Activated CD4-positive, CD25-positive, alpha-beta regulatory T cell treated with anti-CD3 and anti-CD28 coated beads, Interleukin-2, amount 50 U/mL, for 16 hours (primary cell): ENCODE measurements around the gene SDK1.

Experiments
- DNase-seq: peaks from one replicate; pipeline ENCODE4 v3.0.0-alpha.2; 2020; ENCODE audit warnings: low read depth, low spot score

The SDK1 gene

DNA sequence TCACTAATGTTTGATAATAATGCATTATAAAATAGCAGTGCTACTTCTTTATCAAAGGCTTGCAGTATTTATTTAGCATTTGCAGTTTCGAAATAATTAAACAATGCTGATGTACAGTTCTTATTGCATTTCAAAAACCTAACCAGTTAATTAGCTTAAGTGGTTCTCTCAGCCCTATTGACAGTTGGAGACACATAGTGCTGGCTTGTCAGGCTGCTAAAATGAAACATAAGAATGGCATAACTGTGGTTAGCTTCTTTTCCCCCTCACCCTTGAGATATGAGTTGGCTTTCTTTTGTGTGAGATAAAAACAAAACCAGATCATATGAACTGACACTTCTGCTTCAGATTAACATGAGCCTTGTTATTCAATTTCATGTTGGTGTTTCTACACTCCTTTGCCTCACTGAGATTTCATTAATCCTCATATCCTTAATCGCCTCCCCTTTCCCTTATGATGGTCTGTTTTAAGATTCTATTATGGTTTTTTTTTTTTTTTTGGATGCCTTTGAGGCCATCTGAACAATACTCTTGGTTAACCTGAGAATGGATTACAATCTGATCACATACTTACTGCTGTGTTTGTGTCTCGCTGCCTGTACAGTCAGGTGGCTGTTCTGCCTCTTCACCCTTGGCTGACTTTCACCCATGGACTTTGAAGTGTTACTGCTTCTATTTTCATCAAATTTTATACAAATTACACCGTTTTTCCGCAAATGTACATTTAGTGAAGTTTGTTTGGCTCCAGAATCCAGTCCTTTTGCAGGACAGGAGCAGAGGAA, 108.0 kb downstream of the SDK1 start:
- no peak for DNase-seq

GRCh38 chr7:3412871-3413270, 111.8 kb downstream of the SDK1 start:
- no peak for DNase-seq

GRCh38 chr7:3415861-3416312, 114.8 kb downstream of the SDK1 start:
- DNase-seq: no peak

DNA sequence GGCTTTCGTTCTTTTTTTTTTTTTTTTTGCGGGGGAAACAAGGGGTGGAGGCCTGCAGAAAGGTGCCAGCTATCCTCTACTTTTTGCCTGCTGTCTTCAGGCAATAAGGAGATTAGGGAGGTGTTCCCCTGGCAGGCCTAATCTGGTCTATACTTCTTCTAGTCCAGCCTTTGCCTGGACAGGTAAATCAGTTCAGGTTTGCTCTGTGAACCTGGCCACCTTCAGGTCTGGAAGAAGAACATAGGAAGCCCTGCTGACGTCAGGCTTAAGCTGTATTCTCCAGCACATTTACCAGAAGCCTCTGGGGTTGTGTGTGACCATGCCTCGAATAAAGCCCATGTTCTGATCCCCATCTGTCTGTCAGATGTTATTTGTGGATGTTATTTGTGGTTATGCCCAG, 115.4 kb downstream of the SDK1 start:
- no peak for DNase-seq

DNA sequence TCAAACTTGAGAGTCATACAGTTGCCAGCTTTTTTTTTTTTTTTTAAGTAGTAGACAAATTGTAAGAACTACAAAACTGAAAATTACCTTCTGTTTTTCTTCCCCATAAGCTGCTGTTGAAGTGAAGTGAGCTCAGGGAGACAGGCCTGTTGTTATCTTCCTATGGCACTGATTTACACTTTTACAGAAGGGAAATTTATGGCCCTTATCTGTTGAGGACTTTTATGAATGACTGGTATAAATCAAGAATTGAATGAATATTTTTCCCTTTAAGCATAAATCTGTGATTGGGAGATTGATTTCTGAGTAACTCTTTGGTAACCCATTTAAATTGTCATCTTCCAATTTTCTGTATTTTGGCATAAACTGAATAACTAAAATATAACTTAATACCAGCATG, 124.0 kb downstream of the SDK1 start:
- DNase-seq: no peak

GRCh38 chr7:3426064-3426463, 125.0 kb downstream of the SDK1 start:
- no peak for DNase-seq

DNA sequence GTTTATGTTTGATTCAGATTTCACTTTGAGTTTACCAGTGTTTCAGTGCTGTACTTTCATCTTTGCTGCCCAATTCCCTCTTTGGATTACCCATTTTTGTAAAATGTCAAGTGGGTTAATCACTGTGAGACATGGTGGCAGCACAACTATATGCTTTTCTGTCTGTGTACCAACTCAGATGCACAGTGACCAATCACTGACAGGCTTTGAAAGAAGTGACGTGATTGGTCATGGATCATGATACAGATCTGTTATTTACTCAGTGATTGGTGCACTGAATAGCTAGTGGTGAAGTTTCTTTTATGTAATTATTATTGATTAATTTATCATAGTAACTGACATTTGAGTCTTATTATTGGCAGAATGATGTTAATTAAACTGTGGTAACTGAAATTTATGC, 126.9 kb downstream of the SDK1 start:
- no peak for DNase-seq

DNA sequence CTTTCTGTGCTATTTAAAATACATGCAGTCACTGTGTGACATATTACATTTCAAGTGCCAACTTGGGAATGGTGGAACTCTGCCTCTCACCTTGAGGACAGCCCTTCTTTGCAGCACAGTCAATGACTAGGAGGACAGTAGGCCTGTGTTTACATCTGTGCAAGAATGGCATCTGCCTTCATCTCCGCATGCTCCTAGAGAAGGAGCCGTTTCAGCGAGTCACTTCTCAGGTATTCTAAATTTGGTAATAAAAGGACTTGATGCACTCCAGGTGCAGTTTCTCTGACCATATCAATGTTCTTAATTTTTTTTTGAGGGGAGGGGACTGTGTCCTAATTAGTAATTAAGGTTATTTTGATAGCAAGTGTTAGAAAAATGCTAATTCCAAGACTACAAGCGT, 128.9 kb downstream of the SDK1 start:
- no peak for DNase-seq

- no peak for DNase-seq
Measured at GRCh38 chr7:3430588-3430987, 129.5 kb downstream of the SDK1 start.

DNA sequence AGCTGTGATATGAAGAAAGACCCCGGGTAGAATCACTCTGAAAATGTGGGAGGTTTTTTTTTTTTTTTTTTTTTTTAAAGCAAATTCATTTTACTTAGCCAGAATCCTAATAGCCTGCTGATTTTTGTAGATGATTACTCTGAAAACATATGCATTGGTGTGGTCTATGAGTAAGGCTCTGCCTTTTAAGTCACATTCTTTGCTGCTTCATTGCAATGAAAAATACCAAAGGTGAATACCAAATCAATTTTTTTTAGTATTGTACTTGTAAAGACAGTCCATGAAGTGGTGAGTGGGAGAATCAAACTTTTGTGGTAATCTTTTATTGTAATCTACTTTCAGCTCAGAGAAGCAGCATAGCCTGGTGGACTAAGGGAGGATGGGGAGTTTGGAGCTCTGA, 130.3 kb downstream of the SDK1 start:
- DNase-seq: no peak

DNA sequence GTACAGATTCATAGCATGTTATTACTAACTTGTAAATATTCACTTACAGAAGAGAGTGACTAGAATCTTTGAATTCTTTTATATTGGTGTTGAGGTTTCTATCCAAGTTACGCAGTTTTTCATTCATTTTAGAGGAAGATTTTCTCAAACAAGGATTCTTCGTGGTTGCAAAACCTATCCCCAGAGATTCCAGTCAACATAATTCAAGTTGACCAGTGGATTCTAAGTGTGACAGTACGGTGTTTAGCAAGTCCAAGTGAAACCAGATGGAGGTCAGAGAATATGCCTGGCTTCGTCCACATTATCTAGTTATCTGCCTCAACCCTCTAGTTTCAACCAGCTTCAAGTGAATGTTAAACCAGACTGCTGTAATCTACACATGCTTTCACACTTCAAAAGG, 131.9 kb downstream of the SDK1 start:
- DNase-seq: no peak

- DNase-seq: no peak
Measured at GRCh38 chr7:3434611-3435010, 133.6 kb downstream of the SDK1 start.

- no peak for DNase-seq
Measured at GRCh38 chr7:3436112-3436511, 135.1 kb downstream of the SDK1 start.

DNA sequence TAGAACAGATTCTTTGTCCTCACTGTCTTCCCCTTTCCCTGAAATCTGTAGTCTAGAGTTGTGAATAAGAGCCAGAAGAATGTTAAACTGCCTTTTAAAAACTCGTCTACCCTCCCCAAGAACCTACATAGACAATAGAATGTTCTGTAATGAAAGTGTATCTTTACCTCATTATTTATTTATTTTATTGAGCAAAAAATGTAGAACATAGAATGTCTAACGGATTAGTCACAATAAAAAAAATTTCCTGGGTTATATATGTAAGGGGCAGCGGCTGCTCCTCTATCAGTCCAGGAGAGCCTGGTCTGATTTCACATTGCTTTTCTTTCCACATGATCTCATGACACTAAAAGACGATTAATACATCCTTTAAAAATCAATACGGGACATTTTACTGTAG, 135.7 kb downstream of the SDK1 start:
- no peak for DNase-seq

DNA sequence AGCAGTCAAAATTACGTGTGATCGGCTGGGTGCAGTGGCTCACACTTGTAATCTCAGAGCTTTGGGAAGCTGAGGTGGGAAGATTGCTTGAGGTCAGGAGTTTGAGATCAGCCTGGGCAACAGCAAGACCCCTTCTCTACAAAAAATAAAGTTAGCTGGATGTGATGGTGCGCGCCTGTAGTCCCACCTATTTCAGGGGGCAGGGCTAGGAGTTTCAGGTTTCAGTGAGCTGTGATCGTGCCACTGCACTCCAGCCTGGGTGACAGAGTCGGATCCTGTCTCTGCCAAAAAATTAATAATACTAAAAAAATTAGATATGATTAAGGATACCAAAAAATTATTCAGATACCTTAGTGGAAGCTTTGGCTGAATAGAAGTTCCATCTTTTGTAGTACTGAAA, 136.4 kb downstream of the SDK1 start:
- no peak for DNase-seq

GRCh38 chr7:3438352-3438751, 137.3 kb downstream of the SDK1 start:
- no peak for DNase-seq

- DNase-seq: no peak
Measured at GRCh38 chr7:3439333-3440030, 138.4 kb downstream of the SDK1 start.

DNA sequence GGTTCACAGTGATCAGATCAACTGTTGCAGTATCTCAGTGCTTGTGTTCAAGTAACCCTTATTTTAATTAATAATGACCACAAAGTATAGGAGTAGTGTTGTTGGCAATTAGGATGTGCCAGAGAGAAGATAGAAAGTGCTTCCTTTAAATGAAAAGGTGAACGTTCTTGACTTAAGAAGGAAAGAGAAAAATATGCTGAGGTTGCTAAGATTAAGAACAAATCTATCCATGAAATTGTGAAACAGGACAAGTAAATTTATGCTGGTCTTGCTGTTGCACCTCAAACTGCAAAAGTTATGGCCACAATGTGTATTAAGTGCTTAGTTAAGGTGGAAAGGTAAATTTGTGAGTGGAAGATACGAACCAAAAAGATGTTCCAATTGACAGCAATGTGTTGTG, 139.5 kb downstream of the SDK1 start:
- DNase-seq: no peak

DNA sequence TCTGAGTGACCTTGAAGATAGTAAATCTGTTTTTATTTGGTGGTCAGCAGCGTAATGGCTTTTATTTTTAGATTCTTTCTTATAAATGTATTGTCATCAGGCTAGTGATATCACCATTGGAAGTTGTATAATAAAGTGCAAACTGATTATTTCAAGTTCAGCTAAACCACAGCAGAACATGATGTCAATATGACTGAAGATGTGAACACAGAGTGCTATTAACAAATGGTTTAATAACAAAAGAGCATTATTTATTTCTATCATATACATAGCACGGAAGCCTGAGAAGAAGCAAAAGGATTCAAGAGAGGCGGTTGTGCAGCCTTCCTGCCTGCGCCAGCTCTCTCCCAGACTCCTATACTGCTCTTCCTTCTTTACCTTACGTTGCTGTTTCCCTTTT, 142.7 kb downstream of the SDK1 start:
- DNase-seq: no peak

DNA sequence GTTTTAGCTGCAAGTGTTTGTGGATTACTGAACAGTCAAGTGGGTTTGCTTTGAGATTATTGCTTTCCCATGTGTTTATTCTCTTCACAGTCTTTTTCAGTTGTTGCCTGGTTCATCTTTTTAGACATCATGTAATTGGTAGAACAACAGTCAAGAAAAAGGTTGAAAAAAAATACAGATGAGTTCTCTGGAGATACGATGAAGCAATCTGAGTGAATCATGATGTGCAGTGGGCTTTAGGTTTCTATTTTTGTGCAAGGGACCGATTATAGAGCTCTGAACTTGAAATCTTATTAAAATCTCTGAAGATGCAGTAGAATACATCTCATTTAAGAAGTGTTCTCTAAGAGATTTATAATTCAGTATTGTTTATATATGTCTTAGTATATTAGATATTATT, 145.7 kb downstream of the SDK1 start:
- DNase-seq: no peak

GRCh38 chr7:3451701-3452100, 150.6 kb downstream of the SDK1 start:
- DNase-seq: no peak

GRCh38 chr7:3453398-3453797, 152.3 kb downstream of the SDK1 start:
- no peak for DNase-seq
